ENCODE data around the gene ATP13A5.

GRCh38 chr3:193416629-193417028 is 38.1 kb upstream of the ATP13A5 start:
- TF ChIP-seq CTCF (IDR thresholded peaks at IDR 0.05; ENCODE audit: borderline replicate concordance, extremely low read depth, low read length, poor library complexity, severe bottlenecking): no peak
- no peak for TF ChIP-seq EZH2 (IDR thresholded peaks at IDR 0.05; ENCODE audit: borderline replicate concordance, low read depth, low read length, severe bottlenecking)
